Ovary (tissue), 9 donors: ENCODE results near the gene MKI67. TPM values are rescaled to one million over a fixed set of nuclear protein-coding genes. Genes with fewer than 3 reads are reported as not detected.
"Not testable (repeated sequence)": the region's sequence is repeated elsewhere in the genome, so short reads cannot be mapped to it uniquely, and the experiment has no call there.

Experiments used
- DNase-seq, 5 donors: peaks; one replicate each; pipeline ENCODE4 v3.0.0-alpha.2; 2019 to 2020
- H3K27ac ChIP-seq, 2 donors: fragments of 200-600 bp; one replicate each; pipeline versions ENCODE4 v1.5.1 to v1.8.0; 2019 to 2022
- H3K27me3 ChIP-seq: fragments of 200-600 bp; one replicate; pipeline ENCODE4 v1.8.0; 2022
- H3K36me3 ChIP-seq: fragments of 200-600 bp; sonication (generic); one replicate; pipeline ENCODE4 v1.5.1; 2019
- H3K4me1 ChIP-seq: one replicate; pipeline ENCODE4 v1.8.1; 2013; ENCODE audit warnings: mild to moderate bottlenecking, moderate library complexity; ENCODE audit not compliant: insufficient read depth
- H3K4me3 ChIP-seq: fragments of 200-600 bp; sonication (generic); one replicate; pipeline ENCODE4 v1.5.1; 2017
- H3K9me3 ChIP-seq, 2 donors: fragments of 200-600 bp in 1 of 2; sonication (generic) in 1 of 2; one replicate each; pipeline versions ENCODE4 v1.5.1 to v1.8.1; 2013 to 2019; ENCODE audit warnings: mild to moderate bottlenecking in 1 of 2, moderate library complexity in 1 of 2
- CTCF ChIP-seq, 3 donors: fragments of 450-650 bp in 2 of 3; fragments of 200-600 bp in 1 of 3; IDR thresholded peaks; one replicate each; pipeline versions ENCODE4 v1.5.1 to v1.8.0; 2016 to 2022; ENCODE audit warnings: antibody characterized with exemption in 3 of 3, mild to moderate bottlenecking in 1 of 3
- EP300 ChIP-seq: sonication (generic); formaldehyde crosslinking; IDR thresholded peaks from one replicate; pipeline ENCODE4 v1.6.1; 2017; ENCODE audit warnings: antibody characterized with exemption
- POLR2A ChIP-seq: fragments of 450-650 bp; IDR thresholded peaks from one replicate; pipeline ENCODE4 v1.6.1; 2017; ENCODE audit warnings: antibody characterized with exemption, mild to moderate bottlenecking, moderate library complexity
- WGBS, 3 donors: extraction: QIAGEN DNeasy Blood & Tissue Kit in 1 of 3; methylation state at CpG; one replicate each; pipeline versions ENCODE4 v1.1.5 to v1.1.7; 2013 to 2017; 5-methylcytosine and 5-hydroxymethylcytosine counted together
- intact Hi-C, 4 donors: fragments of 100-400 bp; cut with DNase I; formaldehyde crosslinking; loops; one replicate each; pipeline versions ENCODE4 v1.11.0 to v1.15.1; 2022 to 2023
- polyA plus RNA-seq, 2 donors: library from polyadenylated mRNA; stranded (reverse); fragments of 200-250 nt in 1 of 2; fragments of 350-450 nt in 1 of 2; fragmentation: Illumina TruSeq in 1 of 2; extraction: RNeasy Lipid Tissue Mini Kit (QIAGEN cat#74804) in 1 of 2; gene quantifications; one replicate each; pipeline ENCODE4 v1.2.3, GENCODE V29; 2013 to 2014
- total RNA-seq, 7 donors: library from RNA; depleted of rRNA in 2 of 7; stranded (reverse); fragments of >200 nt in 2 of 7; fragmentation: NEBNext Ultra II Directional in 3 of 7; extraction: Animal tissue kit (Norgen Biotek cat#: 25700) in 3 of 7; gene quantifications; one replicate each; pipeline versions ENCODE4 v1.1.0 to v1.2.4, GENCODE V29; 2016 to 2023
- donor health status: DM: no; HTN: no; CAD: no; lungs with moderate emphysema.
- donor health status: DM: no; HTN: no; CAD: no.
- donor health status: Bipolar disorder and iron deficiency.
- donor health status: DM: yes; HTN: yes; CAD: no.
- donor health status: DM: no; HTN: no; CAD: no.
- donor health status: DM: yes; HTN: yes; CAD: no.

The MKI67 gene
- total and polyA plus RNA-seq, 9 donors: 0.10 to 3.6 (median 0.71) TPM; not detected in 1

- no peaks in the 10 kb centered on the region for H3K36me3 ChIP-seq
- DNase-seq: no peak
- no peak overlapping the region for H3K4me3 ChIP-seq
- intact Hi-C loops: no loop called here
- H3K4me1 ChIP-seq: no peaks in the 10 kb centered on the region
- WGBS, 3 donors: 75 to 82% (median 81%) methylated on average over 1 of the region's 1 CpG
- no peak overlapping the region for H3K27ac ChIP-seq
- TF ChIP-seq EP300 (no peak), CTCF (IDR thresholded peaks at IDR 0.05) (no peak), POLR2A (no peak)
- no peaks in the 10 kb centered on the region for H3K9me3 ChIP-seq
- H3K27me3 ChIP-seq: no peaks in the 10 kb centered on the region
These were observed 46.5 kb upstream of the MKI67 start for GRCh38 chr10:128172756-128173155.

- DNase-seq: no peak
- Histone ChIP-seq H3K27me3 (no peaks in the 10 kb centered on the region), H3K36me3 (no peaks in the 10 kb centered on the region), H3K9me3 (no peaks in the 10 kb centered on the region), H3K4me1 (no peaks in the 10 kb centered on the region), H3K27ac (no peak overlapping the region), H3K4me3 (no peak overlapping the region)
- WGBS, 3 donors: 70 to 79% (median 71%) methylated on average over 8 of the region's 8 CpGs
- TF ChIP-seq CTCF (IDR thresholded peaks at IDR 0.05) (no peak), EP300 (no peak), POLR2A (no peak)
- intact Hi-C loops: no loop called here
These were observed 43.7 kb upstream of the MKI67 start for GRCh38 chr10:128169811-128170379.

- Histone ChIP-seq H3K36me3 (no peaks in the 10 kb centered on the region), H3K9me3 (no peaks in the 10 kb centered on the region), H3K27me3 (no peaks in the 10 kb centered on the region), H3K4me1 (no peaks in the 10 kb centered on the region), H3K4me3 (no peak overlapping the region), H3K27ac (no peak overlapping the region)
- WGBS, 3 donors: 87 to 93% (median 92%) methylated on average over 3 of the region's 3 CpGs
- no peak for TF ChIP-seq POLR2A
- intact Hi-C loops: no loop called here
- DNase-seq: no peak
These were observed 41.8 kb upstream of the MKI67 start for GRCh38 chr10:128167926-128168520.

- H3K4me1 ChIP-seq, H3K27me3 ChIP-seq, H3K27ac ChIP-seq, DNase-seq, intact Hi-C loops, H3K4me3 ChIP-seq, H3K9me3 ChIP-seq, H3K36me3 ChIP-seq: not testable (repeated sequence)
- 71 to 95% (median 85%) methylated on average over 6 of the region's 6 CpGs for WGBS, 3 donors
These were observed 40.9 kb upstream of the MKI67 start for GRCh38 chr10:128167123-128167522.

GRCh38 chr10:128166151-128166550 lies 39.9 kb upstream of the MKI67 start:
- H3K4me3 ChIP-seq: no peak overlapping the region
- H3K9me3 ChIP-seq: no peaks in the 10 kb centered on the region
- WGBS, 3 donors: 73 to 86% (median 80%) methylated on average over 2 of the region's 2 CpGs
- H3K4me1 ChIP-seq: no peaks in the 10 kb centered on the region
- no peak overlapping the region for H3K27ac ChIP-seq
- H3K27me3 ChIP-seq: no peaks in the 10 kb centered on the region
- intact Hi-C loops: no loop called here
- no peaks in the 10 kb centered on the region for H3K36me3 ChIP-seq
- no peak for DNase-seq
- no peak for TF ChIP-seq EP300
- no peak for TF ChIP-seq CTCF (IDR thresholded peaks at IDR 0.05)
- TF ChIP-seq POLR2A: no peak
